BJ (cell line): ENCODE measurements around the gene B4GALNT3. TPM values are rescaled to one million over a fixed set of nuclear protein-coding genes. Genes with fewer than 3 reads are reported as not detected.

ENCODE experiments used
- CTCF ChIA-PET: fragments of 350-600 bp; formaldehyde crosslinking; extraction: SDS; loops from one replicate; lab custom pipeline; 2021; ENCODE audit warnings: antibody characterized with exemption, inconsistent platforms; lab: Yijun Ruan, JAX
- POLR2A ChIA-PET: fragments of 300-600 bp; sonication (Branson Sonifier 250); formaldehyde crosslinking; extraction: SDS; loops from one replicate; lab custom pipeline; 2021; ENCODE audit warnings: antibody characterized with exemption; lab: Charles Lee
- DNase-seq: peaks from one replicate; pipeline ENCODE4 v3.0.0-alpha.2; 2011; ENCODE audit warnings: low read depth
- H3K27me3 ChIP-seq: 2 replicates; pipeline ENCODE4 v1.6.0; 2011; ENCODE audit warnings: low read length; ENCODE audit not compliant: control insufficient read depth, insufficient read depth
- H3K36me3 ChIP-seq: 2 replicates; pipeline ENCODE4 v1.5.1; 2011; ENCODE audit warnings: low read length; ENCODE audit not compliant: control insufficient read depth, insufficient read depth
- H3K4me3 ChIP-seq: 2 replicates; pipeline ENCODE4 v1.5.1; 2011; ENCODE audit warnings: low read depth, mild to moderate bottlenecking, control low read depth, low read length
- CTCF ChIP-seq: IDR thresholded peaks from 2 replicates; pipeline ENCODE4 v1.5.1; 2011; ENCODE audit warnings: low read depth, mild to moderate bottlenecking, control low read depth, inconsistent platforms, low read length, moderate library complexity; ENCODE audit not compliant: insufficient read depth
- polyA plus RNA-seq: library from polyadenylated mRNA; depleted of rRNA; stranded (reverse); fragments of >200 nt; gene quantifications from 2 replicates; pipeline ENCODE4 v1.2.3, GENCODE V29; 2011

B4GALNT3 gene
- polyA plus RNA-seq, 1 experiment, result not detected

- no peak for TF ChIP-seq CTCF
- CTCF ChIA-PET, result interaction anchor here (0.9 to 2.4 kb wide), 6 partner anchors 14 to 90 kb away, joined by 3 to 11 read pairs (median 6); no protein-coding TSS in a partner anchor
- no peak overlapping the region for H3K4me3 ChIP-seq
- peak; percentile 49 for DNase-seq
- no peaks in the 10 kb centered on the region for H3K27me3 ChIP-seq
- POLR2A ChIA-PET, result interaction anchor here (0.6 kb wide), 1 partner anchor 22 kb away, joined by 11 read pairs; no protein-coding TSS in a partner anchor
- no peaks in the 10 kb centered on the region for H3K36me3 ChIP-seq
Observed at GRCh38 chr12:532908-533565, 73.3 kb downstream of the B4GALNT3 start.

- CTCF ChIA-PET, result interaction anchor here (0.9 to 2.4 kb wide), 6 partner anchors 13 to 91 kb away, joined by 3 to 11 read pairs (median 6); no protein-coding TSS in a partner anchor
Observed at GRCh38 chr12:533718-534117, 74.0 kb downstream of the B4GALNT3 start.

GRCh38 chr12:534216-534615 lies 74.5 kb downstream of the B4GALNT3 start:
- POLR2A ChIA-PET, result no interaction called here
- no peak for TF ChIP-seq CTCF
- H3K27me3 ChIP-seq, result no peaks in the 10 kb centered on the region
- no peaks in the 10 kb centered on the region for H3K36me3 ChIP-seq
- CTCF ChIA-PET, result interaction anchor here (1.2 to 2.5 kb wide), 5 partner anchors 13 to 92 kb away, joined by 4 to 14 read pairs (median 7); no protein-coding TSS in a partner anchor
- H3K4me3 ChIP-seq, result no peak overlapping the region
- DNase-seq, result no peak

More at GRCh38 chr12:533718-534117, 74.0 kb downstream of the B4GALNT3 start:
- no peak for DNase-seq
- POLR2A ChIA-PET, result no interaction called here
- no peak overlapping the region for H3K4me3 ChIP-seq
- no peaks in the 10 kb centered on the region for H3K36me3 ChIP-seq
- no peak for TF ChIP-seq CTCF
- no peaks in the 10 kb centered on the region for H3K27me3 ChIP-seq

- POLR2A ChIA-PET, result no interaction called here
- no peak overlapping the region for H3K4me3 ChIP-seq
- H3K36me3 ChIP-seq, result no peaks in the 10 kb centered on the region
- H3K27me3 ChIP-seq, result no peaks in the 10 kb centered on the region
- no peak for DNase-seq
- TF ChIP-seq CTCF, result no peak
- CTCF ChIA-PET, result interaction anchor here (1.1 to 3.9 kb wide), 5 partner anchors 10 to 93 kb away, joined by 3 to 25 read pairs (median 4); no protein-coding TSS in a partner anchor
Observed at GRCh38 chr12:535396-535795, 75.7 kb downstream of the B4GALNT3 start.

GRCh38 chr12:536751-537245 lies 77.1 kb downstream of the B4GALNT3 start:
- no peaks in the 10 kb centered on the region for H3K36me3 ChIP-seq
- H3K4me3 ChIP-seq, result no peak overlapping the region
- no peak for TF ChIP-seq CTCF
- POLR2A ChIA-PET, result no interaction called here
- no peak for DNase-seq
- no peaks in the 10 kb centered on the region; the same call in 1 of the 2 replicates for H3K27me3 ChIP-seq
- CTCF ChIA-PET, result interaction anchor here (0.6 to 3.9 kb wide), 3 partner anchors 10 to 113 kb away, joined by 3 to 25 read pairs (median 14); no protein-coding TSS in a partner anchor
